A673 (cell line): ENCODE measurements around the gene ADAM17. TPM values are rescaled to one million over a fixed set of nuclear protein-coding genes. Genes with fewer than 3 reads are reported as not detected.
"Not testable (repeated sequence)": the region's sequence is repeated elsewhere in the genome, so short reads cannot be mapped to it uniquely, and the experiment has no call there.

Source experiments
- BruUV-seq: library from RNA; stranded (reverse); fragments of 400-500 nt; replicated peaks from 2 replicates; lab custom pipeline; 2021; lab: Mats Ljungman, UMichigan
- CTCF ChIA-PET: fragments of 300-600 bp; sonication (Branson Sonifier 250); formaldehyde crosslinking; loops from one replicate; lab custom pipeline; 2022; ENCODE audit warnings: antibody characterized with exemption; lab: Charles Lee
- POLR2A ChIA-PET: fragments of 300-600 bp; sonication (Branson Sonifier 250); formaldehyde crosslinking; loops from one replicate; lab custom pipeline; 2022; ENCODE audit warnings: antibody characterized with exemption; ENCODE audit not compliant: low non-redundant PET; lab: Charles Lee
- DNase-seq: peaks from one replicate; pipeline ENCODE4 v3.0.0-alpha.2; 2015; ENCODE audit warnings: low spot score
- H3K27ac ChIP-seq: fragments of 200-600 bp; sonication (generic); 2 replicates; pipeline ENCODE4 v1.5.1; 2016; ENCODE audit warnings: mixed run types, low read depth, mild to moderate bottlenecking, mixed read lengths, antibody characterized with exemption, low read length; ENCODE audit not compliant: poor library complexity, severe bottlenecking
- H3K27me3 ChIP-seq: fragments of 200-600 bp; sonication (generic); replicated peaks from 2 replicates; pipeline ENCODE4 v1.6.1; 2017; ENCODE audit warnings: mixed run types, low read depth, mild to moderate bottlenecking, mixed read lengths, antibody characterized with exemption, low read length; ENCODE audit not compliant: insufficient read depth, poor library complexity
- H3K36me3 ChIP-seq: fragments of 200-600 bp; sonication (generic); 2 replicates; pipeline ENCODE4 v1.6.1; 2016; ENCODE audit warnings: mixed run types, mild to moderate bottlenecking, mixed read lengths, antibody characterized with exemption, low read length; ENCODE audit not compliant: insufficient read depth, poor library complexity, severe bottlenecking
- H3K4me1 ChIP-seq: fragments of 200-600 bp; sonication (generic); 2 replicates; pipeline ENCODE4 v1.6.1; 2017; ENCODE audit warnings: mixed run types, mild to moderate bottlenecking, mixed read lengths, antibody characterized with exemption, low read length; ENCODE audit not compliant: insufficient read depth, poor library complexity, severe bottlenecking
- H3K4me3 ChIP-seq: fragments of 200-600 bp; sonication (generic); 2 replicates; pipeline ENCODE4 v1.5.1; 2016; ENCODE audit warnings: low read depth, mixed run types, mild to moderate bottlenecking, mixed read lengths, low read length; ENCODE audit not compliant: poor library complexity, severe bottlenecking
- H3K9me3 ChIP-seq: fragments of 200-600 bp; sonication (generic); 2 replicates; pipeline ENCODE4 v1.6.1; 2016; ENCODE audit warnings: mixed run types, low read depth, mild to moderate bottlenecking, mixed read lengths, antibody characterized with exemption, low read length; ENCODE audit not compliant: poor library complexity, severe bottlenecking
- EZH2 ChIP-seq: fragments of 200-600 bp; sonication (generic); IDR thresholded peaks from 2 replicates; pipeline ENCODE4 v1.6.1; 2017; ENCODE audit warnings: borderline replicate concordance, low read depth, mild to moderate bottlenecking, mixed read lengths, antibody characterized with exemption, low read length; ENCODE audit not compliant: poor library complexity, severe bottlenecking
- intact Hi-C: fragments of 100-400 bp; cut with micrococcal nuclease; formaldehyde crosslinking; loops from one replicate; pipeline ENCODE4 v1.10.0; 2022; ENCODE audit not compliant: unreplicated experiment
- total RNA-seq: library from RNA; stranded (reverse); gene quantifications from 2 replicates; pipeline ENCODE4 v1.2.3, GENCODE V29; 2021
- TF ChIP-seq, protein P1 (sequence below): fragments of 300-800, 200-600 bp; sonication (generic); conservative IDR thresholded peaks from 2 replicates; pipeline ENCODE4 v1.5.1; 2017; ENCODE audit warnings: low read depth, mild to moderate bottlenecking, antibody characterized with exemption, low read length, moderate library complexity, mixed read lengths

Gene ADAM17
- total RNA-seq, 1 experiment from 2014 or later, result 40.1 TPM

GRCh38 chr2:9518780-9519179 lies 36.9 kb downstream of the ADAM17 start:
- intact Hi-C loops, result no loop called here
- Histone ChIP-seq H3K36me3 (peaks cover 44% of the 10 kb centered on the region), H3K4me1 (no peaks in the 10 kb centered on the region), H3K27ac (no peak overlapping the region), H3K9me3 (no peaks in the 10 kb centered on the region), H3K27me3 (no peaks in the 10 kb centered on the region), H3K4me3 (no peak overlapping the region)
- no TSS peak for BruUV-seq
- DNase-seq, result no peak
- CTCF ChIA-PET, result no interaction called here
- POLR2A ChIA-PET, result no interaction called here
- TF ChIP-seq EZH2, result no peak
- TF ChIP-seq, protein P1, sequence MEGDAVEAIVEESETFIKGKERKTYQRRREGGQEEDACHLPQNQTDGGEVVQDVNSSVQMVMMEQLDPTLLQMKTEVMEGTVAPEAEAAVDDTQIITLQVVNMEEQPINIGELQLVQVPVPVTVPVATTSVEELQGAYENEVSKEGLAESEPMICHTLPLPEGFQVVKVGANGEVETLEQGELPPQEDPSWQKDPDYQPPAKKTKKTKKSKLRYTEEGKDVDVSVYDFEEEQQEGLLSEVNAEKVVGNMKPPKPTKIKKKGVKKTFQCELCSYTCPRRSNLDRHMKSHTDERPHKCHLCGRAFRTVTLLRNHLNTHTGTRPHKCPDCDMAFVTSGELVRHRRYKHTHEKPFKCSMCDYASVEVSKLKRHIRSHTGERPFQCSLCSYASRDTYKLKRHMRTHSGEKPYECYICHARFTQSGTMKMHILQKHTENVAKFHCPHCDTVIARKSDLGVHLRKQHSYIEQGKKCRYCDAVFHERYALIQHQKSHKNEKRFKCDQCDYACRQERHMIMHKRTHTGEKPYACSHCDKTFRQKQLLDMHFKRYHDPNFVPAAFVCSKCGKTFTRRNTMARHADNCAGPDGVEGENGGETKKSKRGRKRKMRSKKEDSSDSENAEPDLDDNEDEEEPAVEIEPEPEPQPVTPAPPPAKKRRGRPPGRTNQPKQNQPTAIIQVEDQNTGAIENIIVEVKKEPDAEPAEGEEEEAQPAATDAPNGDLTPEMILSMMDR, result no peak

DNA sequence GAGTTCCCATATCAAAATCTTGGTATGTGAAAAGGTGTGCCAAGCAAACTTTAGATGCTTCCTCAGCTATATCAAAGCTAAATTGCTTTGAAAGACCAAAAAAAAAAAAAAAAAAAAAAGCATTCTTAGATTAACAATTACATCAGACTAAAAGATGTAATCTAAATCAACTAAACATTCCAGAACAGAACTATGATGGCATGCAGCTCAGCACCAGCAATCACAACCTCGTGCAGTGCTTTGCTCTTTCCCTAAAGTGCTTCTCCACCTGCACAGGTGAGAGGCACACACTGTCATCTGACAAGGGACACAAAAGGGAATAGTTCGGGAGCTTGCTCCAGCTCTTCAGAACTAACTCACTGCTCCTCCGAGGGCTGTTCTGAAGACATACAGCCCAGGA lies 37.5 kb downstream of the ADAM17 start:
- H3K27ac ChIP-seq, result no peak overlapping the region
- H3K27me3 ChIP-seq, result no peaks in the 10 kb centered on the region
- ChIA-PET CTCF (no interaction called here), POLR2A (no interaction called here)
- no peaks in the 10 kb centered on the region for H3K9me3 ChIP-seq
- no peaks in the 10 kb centered on the region for H3K4me1 ChIP-seq
- no peak overlapping the region for H3K4me3 ChIP-seq
- intact Hi-C loops, result no loop called here
- peaks cover 46% of the 10 kb centered on the region for H3K36me3 ChIP-seq
- DNase-seq, result no peak
- TF ChIP-seq, protein P1, result no peak
- no peak for TF ChIP-seq EZH2
- no TSS peak for BruUV-seq

GRCh38 chr2:9517118-9517782 lies 38.4 kb downstream of the ADAM17 start:
- no peak for DNase-seq
- POLR2A ChIA-PET, result no interaction called here
- H3K27me3 ChIP-seq, result no peaks in the 10 kb centered on the region
- TF ChIP-seq EZH2, result no peak
- no peaks in the 10 kb centered on the region for H3K4me1 ChIP-seq
- BruUV-seq, result no TSS peak
- H3K4me3 ChIP-seq, result no peak overlapping the region
- H3K9me3 ChIP-seq, result no peaks in the 10 kb centered on the region
- no peak overlapping the region for H3K27ac ChIP-seq
- CTCF ChIA-PET, result no interaction called here
- intact Hi-C loops, result no loop called here
- peaks cover 52% of the 10 kb centered on the region for H3K36me3 ChIP-seq

DNA sequence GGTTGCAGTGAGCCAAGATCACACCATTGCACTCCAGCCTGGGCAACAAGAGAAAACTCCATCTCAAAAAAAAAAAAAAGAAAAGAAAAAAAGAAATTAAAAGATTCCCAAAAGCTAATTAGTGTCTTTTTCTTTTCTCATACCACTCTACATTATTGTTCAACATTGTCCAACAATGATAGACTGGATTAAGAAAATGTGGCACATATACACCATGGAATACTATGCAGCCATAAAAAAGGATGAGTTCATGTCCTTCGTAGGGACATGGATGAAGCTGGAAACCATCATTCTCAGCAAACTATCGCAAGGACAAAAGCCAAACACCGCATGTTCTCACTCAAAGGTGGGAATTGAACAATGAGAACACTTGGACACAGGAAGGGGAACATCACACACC lies 41.7 kb downstream of the ADAM17 start:
- H3K4me3 ChIP-seq, H3K27me3 ChIP-seq, CTCF ChIA-PET, intact Hi-C loops, H3K27ac ChIP-seq, POLR2A ChIA-PET, DNase-seq, BruUV-seq, H3K4me1 ChIP-seq, H3K9me3 ChIP-seq: not testable (repeated sequence)
- peaks cover 30% of the 10 kb centered on the region for H3K36me3 ChIP-seq
